PC-3 (cell line): Measurements from ENCODE around the gene CCDC82. TPM values are rescaled to one million over a fixed set of nuclear protein-coding genes. Genes with fewer than 3 reads are reported as not detected.

Source experiments
- ATAC-seq: fragments of 200-7000 bp; cut with Tn5 transposase; 2 replicates; pipeline ENCODE4 v1.9.1; 2020; ENCODE audit warnings: mild to moderate bottlenecking, moderate library complexity
- BruUV-seq: library from RNA; stranded (reverse); fragments of 400-500 nt; replicated peaks from 2 replicates; lab custom pipeline; 2021; lab: Mats Ljungman, UMichigan
- CTCF ChIA-PET: fragments of 300-600 bp; sonication (Branson Sonifier 250); formaldehyde crosslinking; loops from one replicate; lab custom pipeline; 2022; ENCODE audit warnings: antibody characterized with exemption; lab: Charles Lee
- POLR2A ChIA-PET: fragments of 300-600 bp; sonication (Branson Sonifier 250); formaldehyde crosslinking; loops from one replicate; lab custom pipeline; 2022; ENCODE audit warnings: antibody characterized with exemption; ENCODE audit not compliant: unreplicated experiment; lab: Charles Lee
- DNase-seq: peaks from one replicate; pipeline ENCODE4 v3.0.0-alpha.2; 2015
- H2AFZ ChIP-seq: fragments of 300-600 bp; sonication (generic); 2 replicates; pipeline ENCODE4 v1.6.0; 2016; ENCODE audit warnings: antibody characterized with exemption, low read length
- H3F3A ChIP-seq: fragments of 300-600 bp; sonication (generic); one replicate; pipeline ENCODE4 v1.6.0; 2017; ENCODE audit warnings: antibody characterized with exemption, low read length, control low read depth, mild to moderate bottlenecking; ENCODE audit not compliant: unreplicated experiment
- H3K27ac ChIP-seq: fragments of 300-600 bp; sonication (generic); 2 replicates; pipeline ENCODE4 v1.5.1; 2016; ENCODE audit warnings: mild to moderate bottlenecking, low read length
- H3K27me3 ChIP-seq: fragments of 300-600 bp; sonication (generic); 2 replicates; pipeline ENCODE4 v1.6.1; 2016; ENCODE audit warnings: low read length, mixed read lengths
- H3K36me3 ChIP-seq: fragments of 300-600 bp; sonication (generic); 2 replicates; pipeline ENCODE4 v1.6.1; 2016; ENCODE audit warnings: low read depth, mixed run types, low read length, mixed read lengths
- H3K4me1 ChIP-seq: fragments of 300-600 bp; sonication (generic); 2 replicates; pipeline ENCODE4 v1.5.1; 2016; ENCODE audit warnings: low read length; ENCODE audit not compliant: insufficient read depth
- H3K4me2 ChIP-seq: fragments of 300-600 bp; sonication (generic); 2 replicates; pipeline ENCODE4 v1.6.0; 2016; ENCODE audit warnings: low read length
- H3K4me3 ChIP-seq: fragments of 300-600 bp; sonication (generic); 2 replicates; pipeline ENCODE4 v1.5.1; 2016; ENCODE audit warnings: mild to moderate bottlenecking, low read length, mixed read lengths
- H3K79me2 ChIP-seq: fragments of 300-600 bp; sonication (generic); 2 replicates; pipeline ENCODE4 v1.6.1; 2017; ENCODE audit warnings: low read length, mixed read lengths
- H3K9ac ChIP-seq: fragments of 300-600 bp; sonication (generic); 2 replicates; pipeline ENCODE4 v1.6.0; 2016; ENCODE audit warnings: mild to moderate bottlenecking, low read length
- H3K9me2 ChIP-seq: fragments of 300-600 bp; sonication (generic); replicated peaks from 2 replicates; pipeline ENCODE4 v1.6.1; 2016; ENCODE audit warnings: mixed run types, low read length, mixed read lengths
- H3K9me3 ChIP-seq: fragments of 300-600 bp; sonication (generic); 2 replicates; pipeline ENCODE4 v1.6.1; 2016; ENCODE audit warnings: low read length, mixed read lengths
- H4K20me1 ChIP-seq: fragments of 300-600 bp; sonication (generic); 2 replicates; pipeline ENCODE4 v1.6.1; 2016; ENCODE audit warnings: low read length, mixed read lengths
- CTCF ChIP-seq: fragments of 300-600 bp; sonication (generic); conservative IDR thresholded peaks from 2 replicates; pipeline ENCODE4 v1.5.1; 2017; ENCODE audit warnings: antibody characterized with exemption, low read depth, mild to moderate bottlenecking, low read length
- EZH2 ChIP-seq: fragments of 300-600 bp; sonication (generic); IDR thresholded peaks from one replicate; pipeline ENCODE4 v1.6.1; 2017; ENCODE audit warnings: antibody characterized with exemption, mild to moderate bottlenecking, low read length; ENCODE audit not compliant: unreplicated experiment
- EZH2phosphoT487 ChIP-seq: fragments of 300-600 bp; sonication (generic); IDR thresholded peaks from 2 replicates; pipeline ENCODE4 v1.6.1; 2018; ENCODE audit warnings: mild to moderate bottlenecking, antibody characterized with exemption, low read length, borderline replicate concordance
- intact Hi-C: fragments of 100-400 bp; cut with micrococcal nuclease; formaldehyde crosslinking; loops from 2 replicates; pipeline ENCODE4 v1.9.0; 2023
- total RNA-seq: library from RNA; depleted of rRNA; stranded (reverse); fragments of >200 nt; gene quantifications from 2 replicates; pipeline ENCODE4 v1.2.3, GENCODE V29; 2014

The CCDC82 gene
- total RNA-seq, 1 experiment from 2014 or later = 13.5 TPM

- CTCF ChIA-PET = interaction anchor here (2.0 kb wide), 1 partner anchor 28 kb away, joined by 9 read pairs; the partner anchor contains the start of gene MAML2
- intact Hi-C loops = no loop called here
- POLR2A ChIA-PET = interaction anchor here (0.6 kb wide), 1 partner anchor 20 kb away, joined by 3 read pairs; no protein-coding TSS in a partner anchor
- Histone ChIP-seq H3K36me3 (no peaks in the 10 kb centered on the region), H3K27me3 (no peaks in the 10 kb centered on the region), H3K27ac (peak overlapping the region; percentile 82), H4K20me1 (no peaks in the 10 kb centered on the region), H3K79me2 (peaks cover 54% of the 10 kb centered on the region), H3K4me1 (peaks cover 56% of the 10 kb centered on the region), H2AFZ (no peak overlapping the region), H3K4me3 (no peak overlapping the region), H3K4me2 (peak overlapping the region; percentile 5; the same call in 1 of the 2 replicates), H3K9me2 (no peaks in the 10 kb centered on the region), H3K9ac (no peak overlapping the region), H3K9me3 (no peaks in the 10 kb centered on the region), H3F3A (no peaks in the 10 kb centered on the region)
- DNase-seq (peak; percentile 34), ATAC-seq (no peak)
- no peak for TF ChIP-seq EZH2phosphoT487
- no peak for TF ChIP-seq CTCF
- TF ChIP-seq EZH2 = no peak
- no TSS peak for BruUV-seq
Observed at GRCh38 chr11:96315476-96315875, 74.2 kb downstream of the CCDC82 start.

GRCh38 chr11:96314326-96315020 is 75.2 kb downstream of the CCDC82 start:
- BruUV-seq = TSS peak; percentile 99
- ATAC-seq (peak; percentile 78), DNase-seq (peak; percentile 94)
- intact Hi-C loops = loop anchor here (1.0 to 5.0 kb wide), 2 partner anchors 11 to 52 kb away; no protein-coding TSS in a partner anchor
- H4K20me1 ChIP-seq = no peaks in the 10 kb centered on the region
- H3K9me3 ChIP-seq = no peaks in the 10 kb centered on the region
- H3K79me2 ChIP-seq = peaks cover 60% of the 10 kb centered on the region
- H3K4me2 ChIP-seq = peak overlapping the region; percentile 67
- H3K4me1 ChIP-seq = peaks cover 66% of the 10 kb centered on the region
- peak overlapping the region; percentile 82 for H3K27ac ChIP-seq
- no peaks in the 10 kb centered on the region for H3K9me2 ChIP-seq
- H3K9ac ChIP-seq = peak overlapping the region; percentile 34
- ChIA-PET CTCF (interaction anchor here (0.9 to 2.0 kb wide), 2 partner anchors 27 to 29 kb away, joined by 4 to 9 read pairs; partner anchors contain the start of gene MAML2), POLR2A (interaction anchor here (0.5 to 0.8 kb wide), 5 partner anchors 14 to 75 kb away, joined by 3 to 6 read pairs (median 3); partner anchors contain the start of genes CCDC82, JRKL and MAML2)
- peak overlapping the region; percentile 30 for H3K4me3 ChIP-seq
- TF ChIP-seq EZH2phosphoT487 = no peak
- no peak for TF ChIP-seq CTCF
- no peak for TF ChIP-seq EZH2
- H3K36me3 ChIP-seq = no peaks in the 10 kb centered on the region
- H3F3A ChIP-seq = no peaks in the 10 kb centered on the region
- no peaks in the 10 kb centered on the region for H3K27me3 ChIP-seq
- H2AFZ ChIP-seq = peak overlapping the region; percentile 13; the same call in 1 of the 2 replicates
